IPS-20b (cell line): ENCODE results near the gene AGL.
"Not testable (repeated sequence)": the region's sequence is repeated elsewhere in the genome, so short reads cannot be mapped to it uniquely, and the experiment has no call there.

Source experiments
- H3K27ac ChIP-seq: one replicate; pipeline ENCODE4 v1.5.1; 2013; ENCODE audit warnings: low read length
- H3K27me3 ChIP-seq: 2 replicates; pipeline ENCODE4 v1.6.1; 2013; ENCODE audit warnings: mild to moderate bottlenecking, low read length, inconsistent platforms; ENCODE audit not compliant: insufficient read depth
- H3K36me3 ChIP-seq: 2 replicates; pipeline ENCODE4 v1.6.1; 2013; ENCODE audit warnings: low read depth, mild to moderate bottlenecking, inconsistent platforms, low read length, moderate library complexity; ENCODE audit not compliant: insufficient read depth
- H3K4me1 ChIP-seq: 2 replicates; pipeline ENCODE4 v1.6.1; 2013; ENCODE audit warnings: mild to moderate bottlenecking, control low read depth, inconsistent platforms, low read length, moderate library complexity; ENCODE audit not compliant: insufficient read depth
- H3K4me3 ChIP-seq: 2 replicates; pipeline ENCODE4 v1.5.1; 2013; ENCODE audit warnings: mild to moderate bottlenecking, low read length, inconsistent platforms
- H3K9ac ChIP-seq: 2 replicates; pipeline ENCODE4 v1.6.1; 2013; ENCODE audit warnings: low read depth, mild to moderate bottlenecking, inconsistent platforms, low read length, moderate library complexity
- H3K9me3 ChIP-seq: 2 replicates; pipeline ENCODE4 v1.6.1; 2013; ENCODE audit warnings: mild to moderate bottlenecking, low read depth, low read length, inconsistent platforms; ENCODE audit not compliant: insufficient read depth

Gene AGL

DNA sequence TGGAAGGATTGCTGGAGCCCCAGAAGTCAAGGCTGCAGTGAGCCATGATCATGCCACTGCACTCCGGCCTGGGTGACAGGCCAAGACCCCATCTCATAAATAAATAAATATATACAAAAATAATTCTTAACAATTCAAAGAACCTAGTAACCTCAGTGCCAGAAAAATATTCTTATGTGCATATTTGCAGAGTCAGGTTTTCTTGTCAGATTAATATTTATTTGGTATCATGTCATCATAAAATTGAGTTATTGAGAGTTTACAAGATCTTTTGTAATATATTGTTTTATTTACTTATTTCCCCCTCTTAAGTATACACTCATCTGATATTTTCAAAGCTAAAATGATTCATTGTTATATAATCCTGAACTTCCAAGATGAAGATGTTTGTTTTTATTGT lies 24.5 kb upstream of the AGL start:
- no peaks in the 10 kb centered on the region for H3K27me3 ChIP-seq
- H3K9ac ChIP-seq = no peak overlapping the region
- H3K27ac ChIP-seq = no peak overlapping the region
- H3K4me1 ChIP-seq = no peaks in the 10 kb centered on the region
- no peaks in the 10 kb centered on the region for H3K36me3 ChIP-seq
- 0 out of 2 replicates have a peak, but pooled peaks cover 9% of the 10 kb centered on the region for H3K9me3 ChIP-seq
- H3K4me3 ChIP-seq = no peak overlapping the region

- Histone ChIP-seq H3K9ac (no peak overlapping the region), H3K36me3 (no peaks in the 10 kb centered on the region), H3K9me3 (peaks cover 12% of the 10 kb centered on the region; the same call in 1 of the 2 replicates), H3K4me3 (no peak overlapping the region), H3K27me3 (no peaks in the 10 kb centered on the region), H3K27ac (no peak overlapping the region), H3K4me1 (no peaks in the 10 kb centered on the region)
Measured at GRCh38 chr1:99827970-99828369, 22.2 kb upstream of the AGL start.

- peaks cover 12% of the 10 kb centered on the region; the same call in 1 of the 2 replicates for H3K9me3 ChIP-seq
- no peak overlapping the region for H3K4me3 ChIP-seq
- no peaks in the 10 kb centered on the region for H3K4me1 ChIP-seq
- no peak overlapping the region for H3K9ac ChIP-seq
- H3K27me3 ChIP-seq = no peaks in the 10 kb centered on the region
- no peaks in the 10 kb centered on the region for H3K36me3 ChIP-seq
- H3K27ac ChIP-seq = no peak overlapping the region
Measured at GRCh38 chr1:99829269-99829668, 20.9 kb upstream of the AGL start.

DNA sequence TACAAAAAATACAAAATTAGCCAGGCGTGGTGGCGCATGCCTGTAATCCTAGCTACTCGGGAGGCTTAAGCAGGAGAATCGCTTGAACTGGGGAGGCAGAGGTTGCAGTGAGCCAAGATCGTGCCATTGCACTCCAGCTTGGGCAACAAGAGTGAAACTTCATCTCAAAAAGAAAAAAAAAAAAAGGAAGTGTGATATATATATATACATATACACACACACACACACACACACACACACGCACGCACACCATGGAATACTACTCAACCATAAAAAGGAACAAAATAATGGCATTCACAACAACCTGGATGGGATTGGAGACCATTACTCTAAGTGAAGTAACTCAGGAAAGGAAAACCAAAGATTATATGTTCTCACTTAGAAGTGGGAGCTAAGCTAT lies 16.2 kb upstream of the AGL start:
- not testable (repeated sequence) for H3K27me3 ChIP-seq, H3K4me3 ChIP-seq, H3K9ac ChIP-seq, H3K4me1 ChIP-seq, H3K36me3 ChIP-seq, H3K27ac ChIP-seq, H3K9me3 ChIP-seq

- not testable (repeated sequence) for H3K27ac ChIP-seq
Measured at GRCh38 chr1:99836171-99837103, 13.7 kb upstream of the AGL start.

DNA sequence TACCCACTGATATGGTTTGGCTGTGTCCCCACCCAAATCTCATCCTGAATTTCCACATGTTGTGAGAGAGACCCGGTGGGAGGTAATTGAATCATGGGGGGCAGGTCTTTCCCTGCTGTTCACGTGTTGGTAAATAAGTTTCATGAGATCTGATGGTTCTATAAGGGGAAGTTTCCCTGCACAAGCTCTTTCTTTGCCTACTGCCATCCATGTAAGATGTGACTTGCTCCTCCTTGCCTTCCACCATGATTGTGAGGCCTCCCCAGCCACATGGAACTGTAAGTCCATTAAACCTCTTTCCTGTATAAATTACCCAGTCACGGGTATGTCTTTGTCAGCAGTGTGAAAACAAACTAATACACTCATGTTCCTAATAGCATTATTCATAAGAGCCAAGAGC lies 9.8 kb upstream of the AGL start:
- not testable (repeated sequence) for H3K9me3 ChIP-seq, H3K27me3 ChIP-seq, H3K36me3 ChIP-seq, H3K9ac ChIP-seq, H3K4me1 ChIP-seq, H3K27ac ChIP-seq, H3K4me3 ChIP-seq

More at GRCh38 chr1:99836171-99837103, 13.7 kb upstream of the AGL start:
- not testable (repeated sequence) for H3K4me3 ChIP-seq, H3K9me3 ChIP-seq, H3K4me1 ChIP-seq, H3K9ac ChIP-seq, H3K36me3 ChIP-seq, H3K27me3 ChIP-seq

- no peaks in the 10 kb centered on the region for H3K27me3 ChIP-seq
- no peaks in the 10 kb centered on the region for H3K9me3 ChIP-seq
- H3K36me3 ChIP-seq = no peaks in the 10 kb centered on the region
- no peak overlapping the region for H3K27ac ChIP-seq
- H3K4me3 ChIP-seq = no peak overlapping the region
- no peak overlapping the region for H3K9ac ChIP-seq
- H3K4me1 ChIP-seq = no peaks in the 10 kb centered on the region
Measured at GRCh38 chr1:99843760-99844159, 6.4 kb upstream of the AGL start.

DNA sequence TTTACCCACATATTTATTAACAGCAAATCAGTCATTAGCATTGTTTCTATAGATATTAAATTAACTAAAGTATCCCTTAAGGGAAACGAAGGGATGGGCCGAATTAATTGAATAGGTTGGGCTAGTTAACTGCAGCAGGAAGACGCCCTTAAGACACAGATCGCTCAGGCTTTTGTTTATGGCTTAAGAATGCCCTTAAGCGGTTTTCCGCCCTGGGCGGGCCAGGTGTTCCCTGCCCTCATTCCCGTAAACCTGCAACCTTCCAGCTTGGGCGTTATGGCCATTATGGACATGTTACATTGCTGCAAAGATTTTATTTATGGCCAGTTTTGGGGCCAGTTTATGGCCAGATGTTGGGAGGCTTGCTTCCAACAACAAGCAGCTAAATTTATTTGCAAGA lies 5.0 kb upstream of the AGL start:
- H3K27ac ChIP-seq = not testable (repeated sequence)

GRCh38 chr1:99849413-99849743 lies 783 bp upstream of the AGL start:
- Histone ChIP-seq H3K36me3 (peaks cover 8% of the 10 kb centered on the region), H3K4me1 (peaks cover 4% of the 10 kb centered on the region; the same call in 1 of the 2 replicates), H3K4me3 (peak overlapping the region; percentile 98), H3K9me3 (no peaks in the 10 kb centered on the region), H3K9ac (peak overlapping the region; percentile 93), H3K27me3 (no peaks in the 10 kb centered on the region), H3K27ac (peak overlapping the region; percentile 43)

More for the DNA sequence above, 5.0 kb upstream of the AGL start:
- H3K9me3 ChIP-seq, H3K4me3 ChIP-seq, H3K36me3 ChIP-seq, H3K27me3 ChIP-seq, H3K4me1 ChIP-seq, H3K9ac ChIP-seq: not testable (repeated sequence)

- H3K4me1 ChIP-seq = peaks cover 4% of the 10 kb centered on the region; the same call in 1 of the 2 replicates
- peak overlapping the region; percentile 98 for H3K4me3 ChIP-seq
- H3K27me3 ChIP-seq = no peaks in the 10 kb centered on the region
- H3K36me3 ChIP-seq = peaks cover 8% of the 10 kb centered on the region
- H3K27ac ChIP-seq = peak overlapping the region; percentile 74
- no peaks in the 10 kb centered on the region for H3K9me3 ChIP-seq
- H3K9ac ChIP-seq = peak overlapping the region; percentile 93; the same call in 1 of the 2 replicates
Measured at GRCh38 chr1:99850459-99851291, 514 bp downstream of the AGL start.

- Histone ChIP-seq H3K4me1 (peaks cover 4% of the 10 kb centered on the region; the same call in 1 of the 2 replicates), H3K36me3 (peaks cover 8% of the 10 kb centered on the region), H3K4me3 (peak overlapping the region; percentile 98), H3K9me3 (no peaks in the 10 kb centered on the region), H3K9ac (no peak overlapping the region), H3K27me3 (no peaks in the 10 kb centered on the region), H3K27ac (no peak overlapping the region)
Measured at GRCh38 chr1:99851850-99852454, 1.8 kb downstream of the AGL start.
